Gastrocnemius medialis (tissue), 4 donors: ENCODE data around the gene LMO7. TPM values are rescaled to one million over a fixed set of nuclear protein-coding genes. Genes with fewer than 3 reads are reported as not detected.

Source experiments
- ATAC-seq, 2 donors: fragments of 150-250 bp; one replicate each; pipeline ENCODE4 v1.9.1; 2016
- DNase-seq, 2 donors: peaks; one replicate each; pipeline ENCODE4 v3.0.0-alpha.2; 2019
- H3K27ac ChIP-seq, 4 donors: fragments of 200-600 bp; sonication (generic); 1 replicate in 1 of 4; 2 replicates in 3 of 4; pipeline ENCODE4 v1.5.1; 2016 to 2018; ENCODE audit warnings: mild to moderate bottlenecking in 2 of 4, moderate library complexity in 1 of 4
- H3K27me3 ChIP-seq, 3 donors: fragments of 200-600 bp; sonication (generic) in 2 of 3; 1 replicate in 1 of 3; 2 replicates in 2 of 3; pipeline versions ENCODE4 v1.5.1 to v1.6.0; 2016 to 2019; ENCODE audit warnings: mild to moderate bottlenecking in 1 of 3, moderate library complexity in 1 of 3
- H3K36me3 ChIP-seq, 2 donors: fragments of 200-600 bp; sonication (generic) in 1 of 2; one replicate each; pipeline ENCODE4 v1.5.1; 2017 to 2018
- H3K4me1 ChIP-seq, 2 donors: fragments of 200-600 bp; sonication (generic) in 1 of 2; one replicate each; pipeline ENCODE4 v1.5.1; 2016 to 2017; ENCODE audit warnings: mild to moderate bottlenecking in 2 of 2
- H3K4me3 ChIP-seq, 4 donors: fragments of 200-600 bp; sonication (generic) in 3 of 4; 1 replicate in 1 of 4; 2 replicates in 3 of 4; pipeline ENCODE4 v1.5.1; 2016 to 2019; ENCODE audit warnings: mild to moderate bottlenecking in 2 of 4
- H3K9me3 ChIP-seq, 3 donors: fragments of 200-600 bp; sonication (generic) in 2 of 3; 1 replicate in 1 of 3; 2 replicates in 2 of 3; pipeline ENCODE4 v1.5.1; 2016 to 2019
- POLR2A ChIP-seq, 2 donors: fragments of 450-650 bp; IDR thresholded peaks; one replicate each; pipeline ENCODE4 v1.6.1; 2017; ENCODE audit warnings: antibody characterized with exemption in 2 of 2, mild to moderate bottlenecking in 2 of 2, moderate library complexity in 2 of 2
- in situ Hi-C, 4 donors: fragments of 200-750 bp; cut with MboI; loops; one replicate each; pipeline versions ENCODE4 v1.15.0 to v1.8.0; 2017; ENCODE audit warnings: low sequenced_read_pairs in 4 of 4
- intact Hi-C: fragments of 100-400 bp; cut with DNase I; formaldehyde crosslinking; loops from one replicate; pipeline ENCODE4 v1.15.1; 2023; ENCODE audit warnings: low total_unique reads
- total RNA-seq, 4 donors: library from RNA; depleted of rRNA; stranded (reverse); fragments of >200 nt; gene quantifications; one replicate each; pipeline versions ENCODE4 v1.1.0 to v1.2.3, GENCODE V29; 2016
- TF ChIP-seq, protein P1 (sequence below), 5 experiments: fragments of 450-650 bp in 3 of 5; fragments of 200-600 bp in 2 of 5; sonication (generic) in 2 of 5; IDR thresholded peaks in 4 of 5; conservative IDR thresholded peaks in 1 of 5; 1 replicate in 4 of 5; 2 replicates in 1 of 5; pipeline ENCODE4 v1.5.1; 2016 to 2019; ENCODE audit warnings: antibody characterized with exemption in 5 of 5, mild to moderate bottlenecking in 3 of 5, moderate library complexity in 3 of 5

Gene LMO7
- total RNA-seq, 4 donors from 2014 or later = 68.3 to 134 (median 95.9) TPM

DNA sequence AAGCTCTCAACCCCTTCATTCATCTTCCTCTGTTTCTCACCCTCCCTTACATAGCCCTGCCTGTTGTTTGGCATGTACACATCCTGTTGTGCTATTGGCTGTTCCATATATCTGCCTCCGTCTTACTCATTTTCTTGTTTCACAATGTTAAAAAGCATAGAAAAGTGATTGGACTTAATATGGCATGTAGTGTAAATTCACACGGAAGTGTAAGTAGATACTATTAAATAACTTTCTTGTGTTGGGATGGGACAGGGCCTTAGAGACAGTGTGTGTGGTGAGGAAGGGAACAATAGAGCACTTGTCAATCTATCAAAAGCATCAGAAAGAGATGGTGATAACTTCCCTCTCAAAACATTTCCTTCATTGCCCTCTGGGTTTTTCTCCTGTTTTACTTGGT, 12.3 kb downstream of the LMO7 start:
- no peaks in the 10 kb centered on the region for H3K27me3 ChIP-seq
- ATAC-seq = no peak
- no peaks in the 10 kb centered on the region for H3K4me1 ChIP-seq
- TF ChIP-seq, protein P1, sequence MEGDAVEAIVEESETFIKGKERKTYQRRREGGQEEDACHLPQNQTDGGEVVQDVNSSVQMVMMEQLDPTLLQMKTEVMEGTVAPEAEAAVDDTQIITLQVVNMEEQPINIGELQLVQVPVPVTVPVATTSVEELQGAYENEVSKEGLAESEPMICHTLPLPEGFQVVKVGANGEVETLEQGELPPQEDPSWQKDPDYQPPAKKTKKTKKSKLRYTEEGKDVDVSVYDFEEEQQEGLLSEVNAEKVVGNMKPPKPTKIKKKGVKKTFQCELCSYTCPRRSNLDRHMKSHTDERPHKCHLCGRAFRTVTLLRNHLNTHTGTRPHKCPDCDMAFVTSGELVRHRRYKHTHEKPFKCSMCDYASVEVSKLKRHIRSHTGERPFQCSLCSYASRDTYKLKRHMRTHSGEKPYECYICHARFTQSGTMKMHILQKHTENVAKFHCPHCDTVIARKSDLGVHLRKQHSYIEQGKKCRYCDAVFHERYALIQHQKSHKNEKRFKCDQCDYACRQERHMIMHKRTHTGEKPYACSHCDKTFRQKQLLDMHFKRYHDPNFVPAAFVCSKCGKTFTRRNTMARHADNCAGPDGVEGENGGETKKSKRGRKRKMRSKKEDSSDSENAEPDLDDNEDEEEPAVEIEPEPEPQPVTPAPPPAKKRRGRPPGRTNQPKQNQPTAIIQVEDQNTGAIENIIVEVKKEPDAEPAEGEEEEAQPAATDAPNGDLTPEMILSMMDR (IDR thresholded peaks at IDR 0.05 in 4 of 5, conservative IDR thresholded peaks at IDR 0.05 in 1 of 5) = no peak
- in situ Hi-C loops (no loop called here), intact Hi-C loops (no loop called here)
- no peaks in the 10 kb centered on the region for H3K36me3 ChIP-seq
- no peak overlapping the region for H3K4me3 ChIP-seq
- no peak overlapping the region for H3K27ac ChIP-seq
- H3K9me3 ChIP-seq = no peaks in the 10 kb centered on the region
- DNase-seq = no peak

DNA sequence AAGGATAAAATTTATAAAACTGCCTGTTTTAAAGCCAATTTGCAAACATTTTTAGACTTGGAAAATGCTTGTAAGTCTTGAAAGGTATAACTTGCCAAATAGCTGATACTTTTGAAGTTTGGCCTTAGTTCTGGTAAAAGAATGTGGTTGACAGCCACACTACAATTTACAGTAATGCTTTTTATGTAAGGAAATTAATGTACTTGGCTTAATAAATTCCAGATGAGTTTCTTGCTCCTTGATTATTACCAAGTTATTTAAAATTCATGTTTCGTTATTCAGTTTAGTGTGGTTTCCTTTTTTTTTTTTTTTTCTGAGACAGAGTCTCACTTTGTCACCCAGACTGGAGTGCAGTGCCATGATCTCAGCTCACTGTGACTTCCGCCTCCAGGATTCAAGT, 14.9 kb downstream of the LMO7 start:
- in situ Hi-C loops (no loop called here), intact Hi-C loops (no loop called here)
- Histone ChIP-seq H3K36me3 (no peaks in the 10 kb centered on the region), H3K27ac (no peak overlapping the region), H3K4me3 (no peak overlapping the region), H3K27me3 (no peaks in the 10 kb centered on the region), H3K9me3 (no peaks in the 10 kb centered on the region), H3K4me1 (no peaks in the 10 kb centered on the region)
- DNase-seq (no peak), ATAC-seq (no peak)
- TF ChIP-seq, protein P1 (IDR thresholded peaks at IDR 0.05 in 4 of 5, conservative IDR thresholded peaks at IDR 0.05 in 1 of 5) = no peak
- TF ChIP-seq POLR2A (IDR thresholded peaks at IDR 0.05) = no peak

DNA sequence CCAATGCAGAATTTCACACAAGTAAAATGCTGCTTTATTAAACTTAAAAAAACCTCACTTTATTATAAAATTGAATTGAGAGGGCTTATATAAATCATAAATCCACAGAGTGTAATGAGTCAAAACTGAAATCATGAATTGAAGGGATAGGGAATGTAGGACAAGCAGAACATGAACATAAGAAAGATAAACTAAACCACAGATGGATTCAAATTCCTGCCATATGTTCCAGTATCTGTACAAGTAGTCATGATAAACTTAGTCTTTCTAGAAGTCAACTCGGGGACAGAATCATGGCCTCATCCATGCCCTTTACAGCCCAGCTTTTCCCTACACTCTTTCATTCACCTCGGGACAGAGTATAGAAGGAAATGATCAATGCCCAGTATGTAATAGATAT, 16.6 kb downstream of the LMO7 start:
- DNase-seq (no peak), ATAC-seq (no peak)
- Histone ChIP-seq H3K4me1 (no peaks in the 10 kb centered on the region), H3K27ac (no peak overlapping the region), H3K9me3 (no peaks in the 10 kb centered on the region), H3K27me3 (no peaks in the 10 kb centered on the region), H3K4me3 (no peak overlapping the region), H3K36me3 (no peaks in the 10 kb centered on the region)
- TF ChIP-seq, protein P1 (IDR thresholded peaks at IDR 0.05 in 4 of 5, conservative IDR thresholded peaks at IDR 0.05 in 1 of 5) = no peak
- TF ChIP-seq POLR2A (IDR thresholded peaks at IDR 0.05) = no peak
- in situ Hi-C loops (no loop called here), intact Hi-C loops (no loop called here)

DNA sequence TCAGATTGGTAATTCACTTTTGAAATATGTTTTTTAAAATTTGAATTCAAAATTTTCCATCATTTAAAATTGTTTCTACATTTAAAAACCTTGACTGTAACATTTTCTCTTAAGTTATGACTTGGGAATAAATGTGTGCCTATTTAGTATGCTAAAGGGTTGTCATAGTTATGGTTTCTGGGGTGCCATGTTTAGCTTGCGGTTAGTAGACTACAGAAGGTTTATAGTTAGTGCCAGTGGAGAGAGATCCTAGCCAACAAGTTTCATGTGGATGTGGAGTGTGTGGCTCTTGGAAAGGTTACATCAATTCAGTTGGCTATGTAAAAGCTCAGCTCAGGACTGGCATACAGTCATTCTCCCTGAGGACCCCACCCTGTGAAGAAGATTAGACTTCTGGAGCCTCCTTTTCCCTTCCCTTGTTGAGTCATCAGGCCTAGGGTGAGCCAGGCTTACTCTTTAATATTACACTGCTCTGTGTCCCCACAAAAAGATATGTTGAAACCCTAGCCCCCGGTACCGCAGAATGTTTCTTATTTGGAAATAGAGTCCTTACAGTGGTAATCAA, 20.4 kb downstream of the LMO7 start:
- DNase-seq = no peak
- Histone ChIP-seq H3K4me1 (peaks cover 1 to 4% of the 10 kb centered on the region in 2 donors), H3K4me3 (no peak overlapping the region), H3K27me3 (no peaks in the 10 kb centered on the region), H3K27ac (no peak overlapping the region), H3K9me3 (no peaks in the 10 kb centered on the region), H3K36me3 (no peaks in the 10 kb centered on the region)
- in situ Hi-C loops (no loop called here), intact Hi-C loops (no loop called here)
- no peak for ATAC-seq
- TF ChIP-seq, protein P1 (IDR thresholded peaks at IDR 0.05 in 4 of 5, conservative IDR thresholded peaks at IDR 0.05 in 1 of 5) = no peak
- TF ChIP-seq POLR2A (IDR thresholded peaks at IDR 0.05) = no peak

DNA sequence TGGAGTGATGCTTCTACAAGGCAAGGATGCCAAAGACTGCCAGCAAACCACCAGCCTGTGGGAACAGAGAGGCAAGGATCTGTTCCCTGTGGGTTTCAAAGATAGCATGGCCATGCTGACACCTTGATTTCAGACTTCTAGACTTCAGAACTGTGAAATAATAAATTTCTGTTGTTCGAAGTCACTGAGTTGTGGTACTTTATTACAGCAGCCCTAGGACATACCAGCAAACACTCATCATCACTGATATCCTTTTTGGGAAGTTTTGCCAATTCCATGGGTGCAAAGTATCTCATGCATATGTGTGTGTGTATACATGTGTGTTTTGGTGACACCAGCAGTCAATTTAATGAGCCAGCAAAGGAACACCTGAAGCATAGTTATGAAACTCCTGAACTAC, 21.0 kb downstream of the LMO7 start:
- no peak for TF ChIP-seq POLR2A (IDR thresholded peaks at IDR 0.05)
- TF ChIP-seq, protein P1 (IDR thresholded peaks at IDR 0.05 in 4 of 5, conservative IDR thresholded peaks at IDR 0.05 in 1 of 5) = no peak
- in situ Hi-C loops (no loop called here), intact Hi-C loops (no loop called here)
- no peaks in the 10 kb centered on the region for H3K36me3 ChIP-seq
- no peak overlapping the region for H3K27ac ChIP-seq
- H3K4me3 ChIP-seq = no peak overlapping the region
- DNase-seq (no peak), ATAC-seq (no peak)
- no peaks in the 10 kb centered on the region for H3K9me3 ChIP-seq
- no peaks in the 10 kb centered on the region for H3K27me3 ChIP-seq
- peaks cover 3 to 4% of the 10 kb centered on the region in 2 donors for H3K4me1 ChIP-seq
